Transverse colon (tissue), 4 donors: ENCODE measurements around the gene LAPTM4A. TPM values are rescaled to one million over a fixed set of nuclear protein-coding genes. Genes with fewer than 3 reads are reported as not detected.

Experiments used
- DNase-seq: peaks from one replicate; pipeline ENCODE4 v3.0.0-alpha.2; 2019
- H3K27ac ChIP-seq, 4 donors: fragments of 200-600 bp; sonication (generic); 2 replicates each; pipeline ENCODE4 v1.5.1; 2016 to 2018; ENCODE audit warnings: inconsistent platforms in 4 of 4
- H3K27me3 ChIP-seq: fragments of 200-600 bp; sonication (generic); 2 replicates; pipeline ENCODE4 v1.5.1; 2017; ENCODE audit warnings: inconsistent platforms
- H3K36me3 ChIP-seq, 4 donors: fragments of 200-600 bp; sonication (generic); 2 replicates each; pipeline ENCODE4 v1.5.1; 2017 to 2019; ENCODE audit warnings: inconsistent platforms in 4 of 4
- H3K4me1 ChIP-seq, 4 donors: fragments of 200-600 bp; sonication (generic); 2 replicates each; pipeline ENCODE4 v1.5.1; 2017 to 2020; ENCODE audit warnings: inconsistent platforms in 4 of 4
- H3K4me3 ChIP-seq, 4 donors: fragments of 200-600 bp; sonication (generic); 1 replicate in 1 of 4; 2 replicates in 3 of 4; pipeline versions ENCODE4 v1.5.1 to v1.6.1; 2017 to 2019; ENCODE audit warnings: inconsistent platforms in 4 of 4
- H3K9me3 ChIP-seq, 2 donors: fragments of 200-600 bp; sonication (generic); 2 replicates each; pipeline ENCODE4 v1.5.1; 2017 to 2019; ENCODE audit warnings: inconsistent platforms in 2 of 2
- CTCF ChIP-seq, 5 experiments: fragments of 200-600 bp in 3 of 5; fragments of 450-650 bp in 2 of 5; sonication (generic) in 3 of 5; IDR thresholded peaks; 1 replicate in 2 of 5; 2 replicates in 3 of 5; pipeline ENCODE4 v1.5.1; 2016 to 2017; ENCODE audit warnings: antibody characterized with exemption in 5 of 5, inconsistent platforms in 3 of 5, mild to moderate bottlenecking in 2 of 5, moderate library complexity in 1 of 5
- EP300 ChIP-seq: sonication (generic); formaldehyde crosslinking; IDR thresholded peaks from one replicate; pipeline ENCODE4 v1.6.1; 2017; ENCODE audit warnings: antibody characterized with exemption, low read depth
- POLR2A ChIP-seq: fragments of 450-650 bp; IDR thresholded peaks from one replicate; pipeline ENCODE4 v1.6.1; 2016; ENCODE audit warnings: antibody characterized with exemption, mild to moderate bottlenecking, moderate library complexity
- POLR2AphosphoS5 ChIP-seq, 3 donors: sonication (generic); formaldehyde crosslinking; IDR thresholded peaks; one replicate each; pipeline ENCODE4 v1.6.1; 2016; ENCODE audit warnings: antibody characterized with exemption in 3 of 3
- WGBS, 2 donors: methylation state at CpG; one replicate each; pipeline ENCODE4 v1.1.5; 2018; ENCODE audit warnings: low coverage in 1 of 2; 5-methylcytosine and 5-hydroxymethylcytosine counted together
- in situ Hi-C, 4 donors: fragments of 200-750 bp; cut with MboI; loops; one replicate each; pipeline versions ENCODE4 v1.15.0 to v1.15.1; 2017; ENCODE audit warnings: low sequenced_read_pairs in 3 of 4, low pct_ligation_motif_present in 1 of 4, low pct_unique_long_range_greater_than_20kb in 1 of 4
- intact Hi-C: fragments of 100-400 bp; cut with DNase I; formaldehyde crosslinking; loops from one replicate; pipeline ENCODE4 v1.15.1; 2023; ENCODE audit warnings: low total_unique reads
- total RNA-seq, 4 donors: library from RNA; depleted of rRNA; stranded (reverse); fragments of >200 nt; gene quantifications; one replicate each; pipeline ENCODE4 v1.1.0, GENCODE V29; 2016

Gene LAPTM4A
- total RNA-seq, 4 donors from 2014 or later: 19.3 to 122 (median 75.3) TPM

GRCh38 chr2:20065885-20066602 lies 14.6 kb upstream of the LAPTM4A start:
- no peaks in the 10 kb centered on the region for H3K9me3 ChIP-seq
- TF ChIP-seq POLR2AphosphoS5 (IDR thresholded peaks at IDR 0.05) (peak; percentile 38 to 47 (median 44)), POLR2A (no peak), EP300 (no peak)
- 19 to 31% methylated on average over 3 to 6 of the region's 6 CpGs for WGBS, 2 donors
- H3K27me3 ChIP-seq: no peaks in the 10 kb centered on the region
- peak overlapping the region; percentile 62 to 76 (median 69) for H3K27ac ChIP-seq
- no peak overlapping the region for H3K4me3 ChIP-seq
- peak; percentile 72 for DNase-seq
- H3K36me3 ChIP-seq: no peaks in the 10 kb centered on the region
- H3K4me1 ChIP-seq: peaks cover 11 to 37% (median 12%) of the 10 kb centered on the region in 4 donors
- intact Hi-C loops: no loop called here
- in situ Hi-C loops: no loop called here

DNA sequence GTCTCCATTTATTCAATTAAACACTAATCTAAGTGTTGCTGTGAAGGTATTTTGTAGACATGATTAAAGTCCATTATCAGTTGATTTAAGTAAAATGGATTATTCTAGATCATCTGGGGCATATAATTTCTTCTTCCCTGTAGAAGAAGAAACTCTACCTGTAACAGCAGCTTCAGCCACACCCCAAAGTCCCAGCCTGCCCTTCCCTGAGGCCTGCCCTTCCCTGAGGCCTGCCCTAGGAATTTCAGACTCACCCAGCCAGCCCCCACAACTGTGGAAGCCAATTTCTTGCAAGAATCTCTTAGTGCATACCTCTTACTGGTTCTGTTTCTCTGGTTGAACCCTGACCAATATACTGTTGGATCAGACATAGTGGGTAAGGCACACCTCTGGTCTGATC lies 13.4 kb upstream of the LAPTM4A start:
- Histone ChIP-seq H3K9me3 (no peaks in the 10 kb centered on the region), H3K4me1 (peaks cover 11 to 37% (median 12%) of the 10 kb centered on the region in 4 donors), H3K27me3 (no peaks in the 10 kb centered on the region), H3K4me3 (no peak overlapping the region), H3K36me3 (no peaks in the 10 kb centered on the region), H3K27ac (peak overlapping the region; percentile 30 to 73 (median 64))
- in situ Hi-C loops (no loop called here), intact Hi-C loops (no loop called here)
- TF ChIP-seq EP300 (no peak), POLR2A (no peak), POLR2AphosphoS5 (IDR thresholded peaks at IDR 0.05) (no peak), CTCF (IDR thresholded peaks at IDR 0.05) (no peak)
- DNase-seq: peak; percentile 33

DNA sequence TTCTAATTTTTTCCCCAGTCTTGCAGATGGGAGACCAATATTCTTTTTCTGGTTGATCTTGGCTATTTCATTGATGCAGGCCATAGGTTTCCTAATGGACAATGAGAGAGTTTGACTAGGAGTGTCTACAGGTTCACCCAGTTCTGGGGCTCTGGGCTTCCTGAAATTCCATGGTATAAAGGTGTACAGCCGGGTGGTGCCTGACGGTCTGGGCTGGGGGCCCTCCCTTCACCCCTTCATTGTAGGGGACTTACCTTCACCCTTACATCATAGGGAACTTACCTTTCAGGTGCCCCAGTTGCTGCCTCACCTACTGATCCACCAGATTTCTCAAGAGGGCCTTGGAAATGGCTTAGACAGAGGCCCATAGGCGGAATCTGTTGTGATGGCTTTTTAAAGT lies 13.0 kb upstream of the LAPTM4A start:
- Histone ChIP-seq H3K27ac (peak overlapping the region; percentile 30 to 73 (median 64)), H3K9me3 (no peaks in the 10 kb centered on the region), H3K36me3 (no peaks in the 10 kb centered on the region), H3K27me3 (no peaks in the 10 kb centered on the region), H3K4me3 (no peak overlapping the region), H3K4me1 (peaks cover 11 to 37% (median 12%) of the 10 kb centered on the region in 4 donors)
- no peak for DNase-seq
- TF ChIP-seq EP300 (no peak), CTCF (IDR thresholded peaks at IDR 0.05) (no peak), POLR2A (no peak), POLR2AphosphoS5 (IDR thresholded peaks at IDR 0.05) (no peak)
- 92% methylated on average over 3 of the region's 3 CpGs; no CpG with 5 or more reads in 1 of the 2 donors for WGBS, 2 donors
- intact Hi-C loops: no loop called here
- in situ Hi-C loops: no loop called here

- peak in 1 of 5 experiments; percentile 16 for TF ChIP-seq CTCF (IDR thresholded peaks at IDR 0.05)
- TF ChIP-seq POLR2A: no peak
- WGBS, 2 donors: 56 to 72% methylated on average over 7 to 11 of the region's 11 CpGs
- H3K27me3 ChIP-seq: no peaks in the 10 kb centered on the region
- no peaks in the 10 kb centered on the region for H3K36me3 ChIP-seq
- H3K4me1 ChIP-seq: peaks cover 8 to 37% (median 12%) of the 10 kb centered on the region in 4 donors
- in situ Hi-C loops: no loop called here
- H3K27ac ChIP-seq: peak overlapping the region; percentile 53 to 72 (median 60)
- no peaks in the 10 kb centered on the region for H3K9me3 ChIP-seq
- H3K4me3 ChIP-seq: no peak overlapping the region
- DNase-seq: no peak
- intact Hi-C loops: no loop called here
These were observed 11.5 kb upstream of the LAPTM4A start for GRCh38 chr2:20062615-20063545.
